SJSA1 (cell line): ENCODE data around the gene FSCN2. TPM values are rescaled to one million over a fixed set of nuclear protein-coding genes. Genes with fewer than 3 reads are reported as not detected.

Experiments used
- DNase-seq, 2 experiments: peaks; one replicate each; pipeline ENCODE4 v3.0.0-alpha.2; 2015 to 2020; ENCODE audit warnings: low spot score in 2 of 2, low read depth in 1 of 2
- H3K27ac ChIP-seq: fragments of 250-450 bp; sonication (Bioruptor Pico); 2 replicates; pipeline ENCODE4 v1.5.1; 2020; ENCODE audit warnings: mild to moderate bottlenecking, moderate library complexity
- H3K27me3 ChIP-seq: fragments of 250-450 bp; sonication (Bioruptor Pico); replicated peaks from 2 replicates; pipeline ENCODE4 v1.5.1; 2020; ENCODE audit warnings: mild to moderate bottlenecking, moderate library complexity
- H3K36me3 ChIP-seq: fragments of 250-450 bp; sonication (Bioruptor Pico); 2 replicates; pipeline ENCODE4 v1.5.1; 2020; ENCODE audit warnings: mild to moderate bottlenecking
- H3K4me1 ChIP-seq: fragments of 250-450 bp; sonication (Bioruptor Pico); replicated peaks from 2 replicates; pipeline ENCODE4 v1.6.1; 2021; ENCODE audit warnings: mild to moderate bottlenecking
- H3K4me3 ChIP-seq: fragments of 250-450 bp; sonication (Bioruptor Pico); 2 replicates; pipeline ENCODE4 v1.5.1; 2020; ENCODE audit warnings: mild to moderate bottlenecking
- H3K9me3 ChIP-seq: fragments of 250-450 bp; sonication (Bioruptor Pico); replicated peaks from 2 replicates; pipeline ENCODE4 v1.5.1; 2020; ENCODE audit warnings: mild to moderate bottlenecking
- total RNA-seq: library from RNA; depleted of rRNA; stranded (reverse); fragments of >200 nt; shearing (Covaris generic); gene quantifications from 2 replicates; pipeline ENCODE4 v1.2.3, GENCODE V29; 2014; rRNA removed

Gene FSCN2, protein sequence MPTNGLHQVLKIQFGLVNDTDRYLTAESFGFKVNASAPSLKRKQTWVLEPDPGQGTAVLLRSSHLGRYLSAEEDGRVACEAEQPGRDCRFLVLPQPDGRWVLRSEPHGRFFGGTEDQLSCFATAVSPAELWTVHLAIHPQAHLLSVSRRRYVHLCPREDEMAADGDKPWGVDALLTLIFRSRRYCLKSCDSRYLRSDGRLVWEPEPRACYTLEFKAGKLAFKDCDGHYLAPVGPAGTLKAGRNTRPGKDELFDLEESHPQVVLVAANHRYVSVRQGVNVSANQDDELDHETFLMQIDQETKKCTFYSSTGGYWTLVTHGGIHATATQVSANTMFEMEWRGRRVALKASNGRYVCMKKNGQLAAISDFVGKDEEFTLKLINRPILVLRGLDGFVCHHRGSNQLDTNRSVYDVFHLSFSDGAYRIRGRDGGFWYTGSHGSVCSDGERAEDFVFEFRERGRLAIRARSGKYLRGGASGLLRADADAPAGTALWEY
- 0.61 and 1.4 TPM in 2 replicates for total RNA-seq

- Histone ChIP-seq H3K4me3 (no peak within 1 kb of the TSS), H3K27ac (no peak within 1 kb of the TSS), H3K4me1 (no peaks in the 10 kb centered on the region), H3K27me3 (peaks cover 35% of the 10 kb centered on the region), H3K9me3 (peaks cover 12% of the 10 kb centered on the region), H3K36me3 (no peaks in the 10 kb centered on the region)
- no peak for DNase-seq
These were observed at the start of gene FSCN2 for GRCh38 chr17:81527591-81528383. Gene FSCN2, plus strand, starts transcription at chr17:81528377. Its CDS starts 155 bp downstream, at chr17:81528532.

GRCh38 chr17:81479175-81480071, 48.8 kb upstream of the FSCN2 start:
- Histone ChIP-seq H3K4me3 (no peak overlapping the region), H3K27me3 (no peaks in the 10 kb centered on the region), H3K27ac (no peak overlapping the region), H3K4me1 (peaks cover 35% of the 10 kb centered on the region), H3K36me3 (no peaks in the 10 kb centered on the region), H3K9me3 (peaks cover 8% of the 10 kb centered on the region)
- DNase-seq = no peak

GRCh38 chr17:81480140-81481072, 47.8 kb upstream of the FSCN2 start:
- Histone ChIP-seq H3K36me3 (no peaks in the 10 kb centered on the region), H3K4me1 (peaks cover 41% of the 10 kb centered on the region), H3K9me3 (peaks cover 8% of the 10 kb centered on the region), H3K4me3 (no peak overlapping the region), H3K27me3 (no peaks in the 10 kb centered on the region), H3K27ac (no peak overlapping the region)
- DNase-seq = peak; percentile 68 to 83

DNA sequence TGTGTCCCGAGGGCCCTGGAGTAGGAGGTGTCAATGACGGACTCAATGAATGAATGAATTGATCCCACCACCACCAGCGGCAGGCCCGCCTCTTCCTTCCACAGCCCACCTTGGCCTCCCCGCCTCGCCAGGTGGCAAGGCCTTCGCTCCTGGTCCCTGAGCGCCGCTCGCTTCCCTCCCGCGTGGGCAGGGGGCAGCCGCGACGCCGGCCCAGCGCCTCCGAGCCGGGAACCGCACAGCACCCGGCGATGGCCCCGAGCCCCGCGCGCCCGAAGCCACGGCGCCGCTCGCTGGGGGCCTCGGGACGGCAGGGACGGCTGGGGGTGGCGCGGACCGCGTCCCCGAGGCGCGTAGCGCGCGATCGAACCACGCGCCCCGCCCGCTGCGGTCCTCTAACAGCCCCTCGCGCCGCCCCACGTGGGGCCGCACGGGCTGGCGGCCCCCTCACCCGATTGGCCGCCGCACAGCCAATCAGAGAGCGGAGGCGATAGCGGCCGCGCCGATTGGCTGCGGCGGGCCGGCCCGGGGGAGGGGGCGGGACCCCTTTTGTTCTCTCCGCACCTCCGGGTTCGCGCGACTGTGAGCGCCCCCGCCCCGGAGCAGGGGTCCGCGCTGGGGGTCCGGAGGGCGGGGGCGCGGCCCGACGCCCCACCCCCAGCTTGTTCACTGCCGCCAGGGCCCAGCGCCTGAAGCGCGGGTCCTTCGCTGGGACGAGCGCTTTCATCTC, 46.9 kb upstream of the FSCN2 start:
- DNase-seq = peak in 1 of 2 experiments; percentile 64

DNA sequence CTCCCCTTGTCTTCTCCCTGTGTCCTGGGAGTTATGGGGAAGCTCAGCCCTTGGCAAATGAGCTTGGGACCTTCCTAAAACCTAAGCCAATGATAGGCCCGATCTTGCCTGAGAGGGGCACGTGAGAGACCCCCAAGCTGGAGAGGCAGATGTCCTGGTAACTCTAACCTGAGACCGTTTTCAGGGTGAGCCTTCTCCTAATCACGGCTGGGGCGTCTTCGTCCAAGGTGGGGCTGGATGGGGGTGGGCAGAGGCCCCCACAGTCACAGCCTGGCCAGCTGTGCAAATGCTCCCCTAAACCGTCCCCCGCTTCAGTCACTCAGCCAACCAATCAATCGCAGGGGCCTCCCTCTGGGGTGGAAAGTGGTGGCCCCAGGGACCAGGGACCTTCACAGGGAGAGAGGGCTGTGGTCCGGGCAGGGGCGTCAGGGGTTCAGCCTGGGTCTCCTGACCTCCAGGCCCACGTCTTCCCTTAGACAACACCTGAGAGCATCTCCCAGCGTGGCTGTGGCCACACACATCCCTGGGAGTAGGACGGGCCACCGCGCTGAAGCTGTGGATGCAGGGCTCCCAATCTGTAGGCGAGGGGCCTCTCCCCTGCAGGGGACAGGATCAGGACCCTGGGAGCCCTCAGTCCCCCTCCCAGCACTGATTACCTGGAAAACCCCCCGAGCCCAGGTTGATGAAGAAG, 46.2 kb upstream of the FSCN2 start:
- Histone ChIP-seq H3K9me3 (peaks cover 8% of the 10 kb centered on the region), H3K36me3 (no peaks in the 10 kb centered on the region), H3K27ac (no peak overlapping the region), H3K4me1 (peaks cover 41% of the 10 kb centered on the region), H3K4me3 (peak overlapping the region; percentile 27), H3K27me3 (no peaks in the 10 kb centered on the region)
- DNase-seq = no peak

More for the DNA sequence above, 46.9 kb upstream of the FSCN2 start:
- no peaks in the 10 kb centered on the region for H3K36me3 ChIP-seq
- H3K4me3 ChIP-seq = peak overlapping the region; percentile 27
- peaks cover 8% of the 10 kb centered on the region for H3K9me3 ChIP-seq
- no peak overlapping the region for H3K27ac ChIP-seq
- H3K4me1 ChIP-seq = peaks cover 41% of the 10 kb centered on the region
- no peaks in the 10 kb centered on the region for H3K27me3 ChIP-seq

- Histone ChIP-seq H3K4me1 (peaks cover 45% of the 10 kb centered on the region), H3K36me3 (no peaks in the 10 kb centered on the region), H3K4me3 (no peak overlapping the region), H3K27me3 (no peaks in the 10 kb centered on the region), H3K27ac (no peak overlapping the region), H3K9me3 (peaks cover 8% of the 10 kb centered on the region)
- DNase-seq = no peak
These were observed 45.5 kb upstream of the FSCN2 start for GRCh38 chr17:81482673-81483072.

DNA sequence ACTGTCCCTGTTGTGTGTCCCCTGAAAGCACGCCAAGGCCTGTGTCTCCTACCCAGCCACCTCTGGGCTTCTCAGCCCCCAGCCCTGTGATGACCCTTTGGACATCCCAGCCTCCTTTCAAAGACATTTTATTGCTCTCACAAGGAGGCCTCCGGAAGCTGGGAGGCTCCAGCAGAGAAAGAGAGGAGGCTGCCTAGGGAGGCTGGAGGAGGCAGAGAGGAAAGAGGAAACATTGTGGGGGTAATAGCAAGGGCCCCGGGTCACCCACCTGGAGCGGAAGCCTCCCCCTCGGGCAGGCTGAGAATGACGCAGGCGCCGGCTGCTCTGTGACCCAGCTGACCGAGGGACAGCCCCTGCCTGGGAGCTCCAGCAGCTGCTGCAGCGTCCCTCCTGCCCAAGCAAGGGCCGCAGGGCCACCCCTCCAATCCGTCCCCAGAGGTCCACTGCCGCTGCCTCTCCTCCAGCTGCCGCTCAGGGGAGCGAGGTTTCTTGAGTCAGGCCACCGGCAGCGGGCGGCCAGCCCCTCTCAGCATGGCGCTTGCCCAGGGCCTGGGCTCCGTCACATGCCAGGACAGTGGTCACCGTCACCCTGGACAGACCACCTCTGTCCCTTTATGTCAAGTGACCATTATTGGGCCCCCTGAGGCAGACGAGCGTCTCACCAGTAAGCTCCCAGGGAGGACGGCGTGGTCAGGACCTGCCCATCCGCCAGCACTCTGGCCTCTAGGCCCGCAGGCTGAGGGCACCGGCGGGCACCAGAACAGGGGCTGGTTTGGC, 44.9 kb upstream of the FSCN2 start:
- Histone ChIP-seq H3K4me1 (peaks cover 46% of the 10 kb centered on the region), H3K4me3 (no peak overlapping the region), H3K9me3 (peaks cover 8% of the 10 kb centered on the region), H3K36me3 (peaks cover 3% of the 10 kb centered on the region; the same call in 1 of the 2 replicates), H3K27me3 (no peaks in the 10 kb centered on the region), H3K27ac (no peak overlapping the region)
- no peak for DNase-seq

DNA sequence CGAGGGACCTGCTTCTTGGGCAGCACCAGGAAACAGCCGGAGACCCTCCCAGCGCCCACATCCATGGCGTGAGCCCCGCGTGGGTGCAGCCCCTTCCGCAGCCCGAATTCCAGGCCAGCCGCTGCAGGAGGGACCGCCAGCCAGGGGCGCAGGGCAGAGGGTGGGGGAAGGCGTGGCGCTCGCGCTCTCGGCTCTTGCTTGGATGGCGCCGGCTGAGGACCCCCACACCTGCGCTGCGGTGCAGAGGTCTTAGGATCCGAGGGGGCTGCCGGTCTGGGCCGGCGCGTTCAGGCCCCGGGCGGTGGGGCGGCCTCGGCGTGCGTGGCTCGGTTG, 44.3 kb upstream of the FSCN2 start:
- Histone ChIP-seq H3K27ac (no peak overlapping the region), H3K27me3 (no peaks in the 10 kb centered on the region), H3K36me3 (peaks cover 3% of the 10 kb centered on the region; the same call in 1 of the 2 replicates), H3K9me3 (peaks cover 8% of the 10 kb centered on the region), H3K4me1 (peaks cover 51% of the 10 kb centered on the region), H3K4me3 (no peak overlapping the region)
- no peak for DNase-seq

- peak overlapping the region; percentile 27 for H3K4me3 ChIP-seq
- H3K27ac ChIP-seq = no peak overlapping the region
- peaks cover 3% of the 10 kb centered on the region; the same call in 1 of the 2 replicates for H3K36me3 ChIP-seq
- peaks cover 8% of the 10 kb centered on the region for H3K9me3 ChIP-seq
- no peaks in the 10 kb centered on the region for H3K27me3 ChIP-seq
- peak; percentile 92 to 96 for DNase-seq
- peaks cover 51% of the 10 kb centered on the region for H3K4me1 ChIP-seq
These were observed 43.8 kb upstream of the FSCN2 start for GRCh38 chr17:81484195-81484979.

DNA sequence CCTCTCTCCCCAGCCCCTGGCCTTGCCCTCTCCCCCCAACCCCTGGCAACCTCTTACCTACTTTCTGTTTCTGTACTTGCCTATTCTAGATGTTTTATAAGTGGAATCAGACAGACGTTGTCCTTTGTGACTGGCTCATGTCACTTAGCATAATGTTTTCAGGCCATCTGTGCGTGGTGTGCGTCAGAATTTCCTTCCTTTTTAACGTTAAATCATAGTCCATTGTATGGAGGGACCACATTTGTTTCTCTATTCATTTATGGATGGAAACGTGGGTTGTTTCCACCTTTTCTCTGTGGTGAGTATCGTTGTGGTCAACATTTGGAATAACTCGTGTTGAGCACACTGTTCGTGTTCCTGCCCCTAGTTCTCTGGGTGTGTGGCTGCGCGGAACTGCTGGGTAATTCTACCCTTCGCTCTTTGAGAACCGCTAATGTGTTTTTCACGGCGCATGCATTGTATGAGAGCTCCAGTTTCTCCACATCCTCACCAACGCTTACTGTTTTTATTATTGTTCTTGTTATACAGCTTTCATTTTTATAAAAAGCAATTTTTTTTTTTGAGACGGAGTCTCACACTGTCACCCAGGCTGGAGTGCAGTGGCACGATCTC, 41.9 kb upstream of the FSCN2 start:
- no peak for DNase-seq
- Histone ChIP-seq H3K27ac (no peak overlapping the region), H3K4me3 (no peak overlapping the region), H3K36me3 (peaks cover 3% of the 10 kb centered on the region; the same call in 1 of the 2 replicates), H3K9me3 (peaks cover 3% of the 10 kb centered on the region), H3K4me1 (peaks cover 50% of the 10 kb centered on the region), H3K27me3 (no peaks in the 10 kb centered on the region)
